IMR-90 (cell line): Measurements from ENCODE around the gene ZNF19. TPM values are rescaled to one million over a fixed set of nuclear protein-coding genes. Genes with fewer than 3 reads are reported as not detected.

Experiments used
- ATAC-seq: fragments of 200-7000 bp; cut with Tn5 transposase; 2 replicates; pipeline ENCODE4 v1.9.1; 2020; ENCODE audit warnings: low read depth, mild to moderate bottlenecking, moderate library complexity
- BruUV-seq: library from RNA; stranded (reverse); fragments of 400-500 nt; replicated peaks from 2 replicates; lab custom pipeline; 2021; lab: Mats Ljungman, UMichigan
- CTCF ChIA-PET: fragments of 300-600 bp; formaldehyde crosslinking; extraction: SDS; loops from one replicate; lab custom pipeline; 2021; ENCODE audit warnings: antibody characterized with exemption; lab: Yijun Ruan, JAX
- POLR2A ChIA-PET: fragments of 300-600 bp; sonication (Branson Sonifier 250); formaldehyde crosslinking; loops from one replicate; lab custom pipeline; 2022; ENCODE audit warnings: antibody characterized with exemption; ENCODE audit not compliant: unreplicated experiment; lab: Charles Lee
- DNase-seq: peaks from one replicate; pipeline ENCODE4 v3.0.0; 2013
- H2AFZ ChIP-seq: replicated peaks from 2 replicates; pipeline ENCODE3; 2013; ENCODE audit warnings: low read length, mild to moderate bottlenecking; ENCODE audit not compliant: poor library complexity
- H2AK5ac ChIP-seq: 2 replicates; pipeline ENCODE4 v1.6.1; 2013; ENCODE audit warnings: low read depth, low read length, inconsistent platforms
- H2AK9ac ChIP-seq: replicated peaks from 2 replicates; pipeline ENCODE3; 2013; ENCODE audit warnings: mild to moderate bottlenecking, low read depth, low read length, moderate library complexity; ENCODE audit not compliant: poor library complexity
- H2BK120ac ChIP-seq: 2 replicates; pipeline ENCODE4 v1.6.1; 2013; ENCODE audit warnings: low read depth, low read length, inconsistent platforms
- H2BK15ac ChIP-seq: 3 replicates; pipeline ENCODE4 v1.6.1; 2013; ENCODE audit warnings: low read depth, low read length, inconsistent platforms
- H2BK20ac ChIP-seq: 2 replicates; pipeline ENCODE4 v1.6.1; 2013; ENCODE audit warnings: low read depth, mild to moderate bottlenecking, inconsistent platforms, low read length, moderate library complexity
- H2BK5ac ChIP-seq: 2 replicates; pipeline ENCODE4 v1.6.1; 2013; ENCODE audit warnings: mild to moderate bottlenecking, low read depth, low read length, inconsistent platforms; ENCODE audit not compliant: poor library complexity, severe bottlenecking
- H3K14ac ChIP-seq: replicated peaks from 2 replicates; pipeline ENCODE4 v1.6.1; 2013; ENCODE audit warnings: low read depth, low read length, inconsistent platforms
- H3K18ac ChIP-seq: 2 replicates; pipeline ENCODE4 v1.6.1; 2013; ENCODE audit warnings: low read depth, low read length, control low read depth
- H3K23ac ChIP-seq: 2 replicates; pipeline ENCODE4 v1.6.1; 2013; ENCODE audit warnings: low read depth, low read length, inconsistent platforms
- H3K27ac ChIP-seq: 2 replicates; pipeline ENCODE4 v1.5.1; 2013; ENCODE audit warnings: mild to moderate bottlenecking, control low read depth, low read length; ENCODE audit not compliant: insufficient read depth
- H3K27me3 ChIP-seq: 2 replicates; pipeline ENCODE4 v1.6.1; 2013; ENCODE audit warnings: low read length; ENCODE audit not compliant: control insufficient read depth, insufficient read depth
- H3K36me3 ChIP-seq: 2 replicates; pipeline ENCODE4 v1.6.1; 2013; ENCODE audit warnings: low read length, mixed read lengths; ENCODE audit not compliant: control insufficient read depth, insufficient read depth
- H3K4ac ChIP-seq: 2 replicates; pipeline ENCODE4 v1.6.1; 2013; ENCODE audit warnings: low read depth, low read length, inconsistent platforms
- H3K4me1 ChIP-seq: 2 replicates; pipeline ENCODE4 v1.6.1; 2013; ENCODE audit warnings: low read length, mixed read lengths; ENCODE audit not compliant: control insufficient read depth, insufficient read depth
- H3K4me2 ChIP-seq: 2 replicates; pipeline ENCODE4 v1.6.1; 2013; ENCODE audit warnings: low read depth, mild to moderate bottlenecking, control low read depth, low read length, moderate library complexity
- H3K4me3 ChIP-seq: 2 replicates; pipeline ENCODE4 v1.5.1; 2013; ENCODE audit warnings: low read depth, mild to moderate bottlenecking, control low read depth, low read length, moderate library complexity; ENCODE audit not compliant: insufficient read depth
- H3K56ac ChIP-seq: 2 replicates; pipeline ENCODE4 v1.6.1; 2013; ENCODE audit warnings: low read length, inconsistent platforms; ENCODE audit not compliant: insufficient read depth; ENCODE audit errors: extremely low read depth
- H3K79me1 ChIP-seq, 2 experiments: 2 replicates each; pipeline ENCODE4 v1.6.1; 2013; ENCODE audit warnings: low read length in 2 of 2, inconsistent platforms in 1 of 2, low read depth in 1 of 2
- H3K9ac ChIP-seq: 2 replicates; pipeline ENCODE4 v1.6.1; 2013; ENCODE audit warnings: low read depth, low read length, control low read depth
- H3K9me1 ChIP-seq: 2 replicates; pipeline ENCODE4 v1.6.1; 2013; ENCODE audit warnings: low read length, inconsistent platforms; ENCODE audit not compliant: insufficient read depth
- H3K9me3 ChIP-seq: 2 replicates; pipeline ENCODE4 v1.6.1; 2013; ENCODE audit warnings: low read length; ENCODE audit not compliant: control insufficient read depth, insufficient read depth
- H4K20me1 ChIP-seq: 2 replicates; pipeline ENCODE4 v1.6.1; 2013; ENCODE audit warnings: low read length, inconsistent platforms; ENCODE audit not compliant: insufficient read depth
- H4K5ac ChIP-seq: 2 replicates; pipeline ENCODE4 v1.6.1; 2013; ENCODE audit warnings: mild to moderate bottlenecking, low read depth, low read length, control low read depth
- H4K8ac ChIP-seq, 2 experiments: 2 replicates each; pipeline ENCODE4 v1.6.1; 2013; ENCODE audit warnings: low read depth in 2 of 2, low read length in 2 of 2, control low read depth in 1 of 2, inconsistent platforms in 1 of 2
- H4K91ac ChIP-seq: 2 replicates; pipeline ENCODE4 v1.6.1; 2013; ENCODE audit warnings: low read depth, low read length, inconsistent platforms; ENCODE audit not compliant: insufficient read depth
- BHLHE40 ChIP-seq: fragments of 150-350 bp; IDR thresholded peaks from 2 replicates; pipeline ENCODE4 v1.6.1; 2016; ENCODE audit warnings: mild to moderate bottlenecking, low read depth, low read length
- CEBPB ChIP-seq: IDR thresholded peaks from 2 replicates; pipeline ENCODE4 v1.6.1; 2012; ENCODE audit warnings: low read depth, low read length, improper control_type of control experiment
- CHD1 ChIP-seq: IDR thresholded peaks from 2 replicates; pipeline ENCODE4 v1.6.1; 2012; ENCODE audit warnings: low read depth, low read length, improper control_type of control experiment
- FOS ChIP-seq: fragments of 150-350 bp; IDR thresholded peaks from 2 replicates; pipeline ENCODE4 v1.6.1; 2016; ENCODE audit warnings: low read depth, low read length
- MAFK ChIP-seq: IDR thresholded peaks from 2 replicates; pipeline ENCODE4 v1.6.1; 2012; ENCODE audit warnings: low read depth, low read length, improper control_type of control experiment
- MAZ ChIP-seq: IDR thresholded peaks from 2 replicates; pipeline ENCODE4 v1.6.1; 2012; ENCODE audit warnings: low read depth, mild to moderate bottlenecking, low read length, improper control_type of control experiment, moderate library complexity, borderline replicate concordance
- MXI1 ChIP-seq: IDR thresholded peaks from 2 replicates; pipeline ENCODE4 v1.6.1; 2012; ENCODE audit warnings: low read depth, mild to moderate bottlenecking, low read length, moderate library complexity, borderline replicate concordance
- NFE2L2 ChIP-seq: fragments of 150-350 bp; IDR thresholded peaks from 2 replicates; pipeline ENCODE4 v1.6.1; 2016; ENCODE audit warnings: low read depth, mild to moderate bottlenecking, low read length
- POLR2A ChIP-seq: IDR thresholded peaks from 2 replicates; pipeline ENCODE4 v1.6.1; 2012; ENCODE audit warnings: mild to moderate bottlenecking, low read depth, low read length
- RAD21 ChIP-seq: IDR thresholded peaks from 2 replicates; pipeline ENCODE4 v1.6.1; 2012; ENCODE audit warnings: low read length, improper control_type of control experiment
- WGBS, 2 experiments: methylation state at CpG; one replicate each; pipeline versions ENCODE4 v1.1.5 to v1.1.7; 2013; ENCODE audit warnings: missing lambda C conversion rate in 2 of 2; ENCODE audit not compliant: insufficient read length in 1 of 2; ENCODE audit errors: extremely low coverage in 2 of 2; 5-methylcytosine and 5-hydroxymethylcytosine counted together
- dilution Hi-C: fragments of 300-500 bp; cut with HindIII; formaldehyde crosslinking; loops from one replicate; pipeline ENCODE4 v1.14.3; 2018; ENCODE audit warnings: low sequenced_read_pairs; ENCODE audit not compliant: unreplicated experiment
- in situ Hi-C: fragments of 300-500 bp; cut with MboI; formaldehyde crosslinking; loops from 3 replicates; pipeline ENCODE4 v1.14.3; 2019; ENCODE audit warnings: low sequenced_read_pairs, inconsistent platforms, mixed read lengths
- intact Hi-C: fragments of 100-400 bp; cut with micrococcal nuclease; formaldehyde crosslinking; loops from 2 replicates; pipeline ENCODE4 v1.10.0; 2022
- polyA plus RNA-seq, 3 experiments: library from polyadenylated mRNA; depleted of rRNA; stranded (reverse); fragments of >200 nt; gene quantifications; 2 replicates each; pipeline ENCODE4 v1.2.3, GENCODE V29; 2012; ENCODE audit warnings: low replicate concordance in 1 of 3
- total RNA-seq: library from RNA; depleted of rRNA; stranded (reverse); fragments of >200 nt; gene quantifications from 2 replicates; pipeline ENCODE4 v1.2.3, GENCODE V29; 2012
- TF ChIP-seq, protein P1 (sequence below): fragments of 150-350 bp; IDR thresholded peaks from 2 replicates; pipeline ENCODE4 v1.6.1; 2017; ENCODE audit warnings: mild to moderate bottlenecking, antibody characterized with exemption, low read length, low read depth

Gene ZNF19
- total and polyA plus RNA-seq, 2 of the 4 experiments (the other 2 are of a cell fraction), result 0.89 to 2.9 TPM

- H2BK5ac ChIP-seq, result peak within 1 kb of the TSS; percentile 90
Measured at GRCh38 chr16:71461686-71462648, 27.2 kb downstream of the ZNF19 start, which contains the start of gene ZNF23. TSS of gene ZNF23 (minus strand) at chr16:71462247. CDS start at chr16:71456796, 5,451 bp downstream.

More at GRCh38 chr16:71461686-71462648, 27.2 kb downstream of the ZNF19 start, which contains the start of gene ZNF23:
- Histone ChIP-seq H3K4ac (peak within 1 kb of the TSS; percentile 98), H3K27ac (peak within 1 kb of the TSS; percentile 92), H3K9me1 (0 out of 2 replicates have a peak, but pooled peaks cover 3% of the 10 kb centered on the region), H4K5ac (peak within 1 kb of the TSS; percentile 94), H3K79me1 (peaks cover 12 to 38% of the 10 kb centered on the region in 2 experiments), H4K20me1 (peaks cover 4% of the 10 kb centered on the region; the same call in 1 of the 2 replicates), H2AFZ (peak within 1 kb of the TSS; percentile 100), H2AK5ac (peak within 1 kb of the TSS; percentile 96), H3K4me1 (peaks cover 6% of the 10 kb centered on the region), H3K4me3 (peak within 1 kb of the TSS; percentile 83), H3K36me3 (no peaks in the 10 kb centered on the region), H4K8ac (peak within 1 kb of the TSS; percentile 82 to 97), H2BK120ac (peak within 1 kb of the TSS; percentile 88), H2AK9ac (peak within 1 kb of the TSS; percentile 97), H3K18ac (peak within 1 kb of the TSS; percentile 57), H3K4me2 (peak within 1 kb of the TSS; percentile 80), H2BK20ac (peak within 1 kb of the TSS; percentile 37), H4K91ac (peak within 1 kb of the TSS; percentile 96), H3K14ac (peak within 1 kb of the TSS; percentile 96), H3K9ac (peak within 1 kb of the TSS; percentile 89), H3K27me3 (no peaks in the 10 kb centered on the region), H2BK15ac (peak within 1 kb of the TSS; percentile 79; the same call in 2 of the 3 replicates), H3K56ac (peak within 1 kb of the TSS; percentile 91), H3K9me3 (no peaks in the 10 kb centered on the region), H3K23ac (peak within 1 kb of the TSS; percentile 95)
- in situ Hi-C loops (no loop called here), intact Hi-C loops (loop anchor here (1.0 kb wide), 1 partner anchor 22 kb away; no protein-coding TSS in a partner anchor), dilution Hi-C loops (no loop called here)
- WGBS, 2 experiments, result 1% methylated on average over 24 of the region's 52 CpGs; no CpG with 5 or more reads in 1 of the 2 experiments
- DNase-seq (peak; percentile 74), ATAC-seq (peak; percentile 97)
- ChIA-PET CTCF (interaction anchor here (1.1 kb wide), 1 partner anchor 149 kb away, joined by 3 read pairs; no protein-coding TSS in a partner anchor), POLR2A (interaction anchor here (1.0 to 1.1 kb wide), 2 partner anchors 12 to 17 kb away, joined by 4 to 6 read pairs; no protein-coding TSS in a partner anchor)
- TF ChIP-seq CEBPB (no peak), FOS (0 out of 2 replicates have a peak, but pooled peaks have one; percentile 14), RAD21 (no peak; the same call in 1 of the 2 replicates), MAZ (peak; percentile 49; the same call in 1 of the 2 replicates), NFE2L2 (no peak), CHD1 (no peak), MXI1 (peak; percentile 48), MAFK (no peak), BHLHE40 (peak; percentile 65), POLR2A (peak; percentile 86)
- TF ChIP-seq, protein P1, sequence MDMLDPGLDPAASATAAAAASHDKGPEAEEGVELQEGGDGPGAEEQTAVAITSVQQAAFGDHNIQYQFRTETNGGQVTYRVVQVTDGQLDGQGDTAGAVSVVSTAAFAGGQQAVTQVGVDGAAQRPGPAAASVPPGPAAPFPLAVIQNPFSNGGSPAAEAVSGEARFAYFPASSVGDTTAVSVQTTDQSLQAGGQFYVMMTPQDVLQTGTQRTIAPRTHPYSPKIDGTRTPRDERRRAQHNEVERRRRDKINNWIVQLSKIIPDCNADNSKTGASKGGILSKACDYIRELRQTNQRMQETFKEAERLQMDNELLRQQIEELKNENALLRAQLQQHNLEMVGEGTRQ, result no peak; the same call in 1 of the 2 replicates
- BruUV-seq, result TSS peak; percentile 68
